Prostate gland (tissue), 2 donors: ENCODE measurements around the gene ODAD3. TPM values are rescaled to one million over a fixed set of nuclear protein-coding genes. Genes with fewer than 3 reads are reported as not detected.
"Not testable (repeated sequence)": the region's sequence is repeated elsewhere in the genome, so short reads cannot be mapped to it uniquely, and the experiment has no call there.

Experiments
- DNase-seq: peaks from one replicate; pipeline ENCODE4 v3.0.0-alpha.2; 2019; ENCODE audit warnings: low spot score
- H3K27ac ChIP-seq, 2 donors: fragments of 200-600 bp; sonication (generic); 2 replicates each; pipeline ENCODE4 v1.5.1; 2017 to 2019
- H3K27me3 ChIP-seq: fragments of 200-600 bp; sonication (generic); replicated peaks from 2 replicates; pipeline ENCODE4 v1.5.1; 2019; ENCODE audit not compliant: insufficient read depth
- H3K36me3 ChIP-seq, 2 donors: fragments of 200-600 bp; sonication (generic); 1 replicate in 1 of 2; 2 replicates in 1 of 2; pipeline versions ENCODE4 v1.5.1 to v1.8.1; 2017 to 2019
- H3K4me1 ChIP-seq: fragments of 200-600 bp; sonication (generic); replicated peaks from 2 replicates; pipeline ENCODE4 v1.5.1; 2019
- H3K4me3 ChIP-seq, 2 donors: fragments of 200-600 bp; sonication (generic); 2 replicates each; pipeline ENCODE4 v1.5.1; 2017 to 2019
- H3K9me3 ChIP-seq: fragments of 200-600 bp; sonication (generic); 2 replicates; pipeline ENCODE4 v1.5.1; 2017
- POLR2A ChIP-seq: fragments of 450-650 bp; IDR thresholded peaks from one replicate; pipeline ENCODE4 v1.6.1; 2016; ENCODE audit warnings: antibody characterized with exemption, mild to moderate bottlenecking
- POLR2AphosphoS5 ChIP-seq: sonication (generic); formaldehyde crosslinking; IDR thresholded peaks from one replicate; pipeline ENCODE4 v1.6.1; 2017; ENCODE audit warnings: antibody characterized with exemption
- WGBS: methylation state at CpG from one replicate; pipeline ENCODE4 v1.1.5; 2018; 5-methylcytosine and 5-hydroxymethylcytosine counted together
- intact Hi-C: fragments of 100-400 bp; cut with DNase I; formaldehyde crosslinking; loops from one replicate; pipeline ENCODE4 v1.14.2; 2022
- total RNA-seq, 2 donors: library from RNA; depleted of rRNA; stranded (reverse); fragments of >200 nt; gene quantifications; one replicate each; pipeline ENCODE4 v1.1.0, GENCODE V29; 2016
- TF ChIP-seq, protein P1 (sequence below), 4 experiments: fragments of 200-600 bp in 2 of 4; fragments of 450-650 bp in 2 of 4; sonication (generic) in 2 of 4; IDR thresholded peaks; 1 replicate in 3 of 4; 2 replicates in 1 of 4; pipeline ENCODE4 v1.5.1; 2016 to 2019; ENCODE audit warnings: antibody characterized with exemption in 4 of 4, mild to moderate bottlenecking in 2 of 4, moderate library complexity in 2 of 4

The ODAD3 gene
- total RNA-seq, 2 donors from 2014 or later: 1.3 to 2.7 TPM

- intact Hi-C loops: no loop called here
- no peaks in the 10 kb centered on the region for H3K9me3 ChIP-seq
- no peaks in the 10 kb centered on the region for H3K36me3 ChIP-seq
- H3K4me1 ChIP-seq: no peaks in the 10 kb centered on the region
- H3K27me3 ChIP-seq: peaks cover 13% of the 10 kb centered on the region
- DNase-seq: no peak
- WGBS: 66% methylated on average over 8 of the region's 8 CpGs
- no peak overlapping the region for H3K27ac ChIP-seq
- TF ChIP-seq POLR2AphosphoS5: no peak
- TF ChIP-seq, protein P1, sequence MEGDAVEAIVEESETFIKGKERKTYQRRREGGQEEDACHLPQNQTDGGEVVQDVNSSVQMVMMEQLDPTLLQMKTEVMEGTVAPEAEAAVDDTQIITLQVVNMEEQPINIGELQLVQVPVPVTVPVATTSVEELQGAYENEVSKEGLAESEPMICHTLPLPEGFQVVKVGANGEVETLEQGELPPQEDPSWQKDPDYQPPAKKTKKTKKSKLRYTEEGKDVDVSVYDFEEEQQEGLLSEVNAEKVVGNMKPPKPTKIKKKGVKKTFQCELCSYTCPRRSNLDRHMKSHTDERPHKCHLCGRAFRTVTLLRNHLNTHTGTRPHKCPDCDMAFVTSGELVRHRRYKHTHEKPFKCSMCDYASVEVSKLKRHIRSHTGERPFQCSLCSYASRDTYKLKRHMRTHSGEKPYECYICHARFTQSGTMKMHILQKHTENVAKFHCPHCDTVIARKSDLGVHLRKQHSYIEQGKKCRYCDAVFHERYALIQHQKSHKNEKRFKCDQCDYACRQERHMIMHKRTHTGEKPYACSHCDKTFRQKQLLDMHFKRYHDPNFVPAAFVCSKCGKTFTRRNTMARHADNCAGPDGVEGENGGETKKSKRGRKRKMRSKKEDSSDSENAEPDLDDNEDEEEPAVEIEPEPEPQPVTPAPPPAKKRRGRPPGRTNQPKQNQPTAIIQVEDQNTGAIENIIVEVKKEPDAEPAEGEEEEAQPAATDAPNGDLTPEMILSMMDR (IDR thresholded peaks at IDR 0.05): no peak
- no peak for TF ChIP-seq POLR2A
- no peak overlapping the region for H3K4me3 ChIP-seq
Measured at GRCh38 chr19:11475861-11476260, 40.9 kb upstream of the ODAD3 start.

DNA sequence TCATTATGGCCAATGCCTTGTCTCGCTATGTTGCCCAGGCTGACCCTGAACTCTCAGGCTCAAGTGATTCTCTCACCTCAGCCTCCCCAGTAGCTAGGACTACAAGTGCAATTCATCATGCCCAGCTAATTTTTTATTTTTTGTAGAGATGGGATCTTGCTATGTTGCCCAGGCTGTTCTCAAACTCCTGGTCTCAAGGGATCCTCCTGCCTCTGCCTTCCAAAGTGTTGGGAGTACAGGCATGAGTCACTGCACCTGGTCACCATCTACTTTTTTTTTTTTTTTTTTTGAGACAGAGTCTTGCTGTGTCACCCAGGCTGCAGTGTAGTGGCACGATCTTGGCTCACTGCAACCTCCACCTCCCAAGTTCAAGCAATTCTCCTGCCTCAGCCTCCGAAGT, 40.4 kb upstream of the ODAD3 start:
- H3K27me3 ChIP-seq, H3K36me3 ChIP-seq, H3K4me3 ChIP-seq, H3K4me1 ChIP-seq, DNase-seq, H3K9me3 ChIP-seq, H3K27ac ChIP-seq, intact Hi-C loops: not testable (repeated sequence)
- 88% methylated on average over 3 of the region's 3 CpGs for WGBS

DNA sequence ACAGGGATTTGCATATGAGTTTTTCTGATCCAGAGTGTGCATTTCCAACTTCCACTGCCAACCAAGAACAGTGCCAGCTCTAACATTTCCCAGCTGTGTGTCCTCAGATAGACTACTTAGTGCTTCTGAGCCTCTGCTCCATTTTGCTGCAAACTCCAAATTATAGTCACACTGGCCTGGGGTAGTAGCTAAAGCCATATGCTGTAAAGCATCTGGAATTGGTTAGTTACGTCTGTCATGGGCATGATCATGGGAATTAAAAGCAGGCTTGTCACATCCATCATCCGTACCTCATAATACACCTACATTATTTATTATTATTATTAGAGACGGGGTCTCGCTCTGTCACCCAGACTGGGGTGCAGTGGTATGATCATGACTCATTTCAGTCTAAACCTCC, 38.8 kb upstream of the ODAD3 start:
- intact Hi-C loops: no loop called here
- H3K4me3 ChIP-seq: no peak overlapping the region
- no peak overlapping the region for H3K27ac ChIP-seq
- no peak for DNase-seq
- no peaks in the 10 kb centered on the region for H3K36me3 ChIP-seq
- H3K4me1 ChIP-seq: no peaks in the 10 kb centered on the region
- no peaks in the 10 kb centered on the region for H3K27me3 ChIP-seq
- no peaks in the 10 kb centered on the region for H3K9me3 ChIP-seq
- WGBS: 68% methylated on average over 4 of the region's 4 CpGs
- TF ChIP-seq, protein P1 (IDR thresholded peaks at IDR 0.05): no peak
- TF ChIP-seq POLR2AphosphoS5 (no peak), POLR2A (no peak)

DNA sequence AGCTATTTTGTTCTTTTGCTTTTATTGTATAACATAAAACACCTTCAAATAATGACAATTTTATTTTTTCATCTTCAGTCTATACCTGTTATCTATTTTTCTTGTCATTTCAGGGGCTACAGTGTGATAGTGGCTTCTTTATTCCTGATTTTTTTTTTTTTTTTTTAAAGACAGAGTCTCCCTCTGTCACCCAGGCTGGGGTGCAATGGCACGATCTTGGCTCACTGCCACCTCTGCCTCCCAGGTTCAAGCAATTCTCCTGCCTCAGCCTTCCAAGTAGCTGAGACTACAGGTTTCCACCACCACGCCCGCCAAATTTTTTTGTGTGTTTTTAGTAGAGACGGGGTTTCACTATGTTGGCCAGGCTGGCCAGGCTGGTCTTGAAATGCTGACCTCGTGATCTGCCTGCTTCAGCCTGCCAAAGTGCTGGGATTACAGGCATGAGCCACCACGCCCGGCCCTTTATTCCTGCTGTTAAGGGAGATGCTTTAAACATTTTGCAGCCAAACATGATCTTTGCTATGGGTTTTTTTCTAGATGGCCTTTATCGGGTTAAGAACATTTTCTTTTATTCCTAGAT, 33.4 kb upstream of the ODAD3 start:
- H3K9me3 ChIP-seq, H3K36me3 ChIP-seq, DNase-seq, intact Hi-C loops, H3K27ac ChIP-seq, H3K4me1 ChIP-seq, H3K27me3 ChIP-seq, H3K4me3 ChIP-seq: not testable (repeated sequence)
- WGBS: 46% methylated on average over 8 of the region's 8 CpGs

- intact Hi-C loops: no loop called here
- TF ChIP-seq POLR2A (no peak), POLR2AphosphoS5 (no peak)
- TF ChIP-seq, protein P1 (IDR thresholded peaks at IDR 0.05): no peak
- Histone ChIP-seq H3K4me3 (no peak overlapping the region), H3K36me3 (no peaks in the 10 kb centered on the region), H3K9me3 (no peaks in the 10 kb centered on the region), H3K27ac (no peak overlapping the region), H3K4me1 (no peaks in the 10 kb centered on the region), H3K27me3 (no peaks in the 10 kb centered on the region)
- WGBS: 38% methylated on average over 6 of the region's 8 CpGs
- no peak for DNase-seq
Measured at GRCh38 chr19:11465600-11465999, 30.7 kb upstream of the ODAD3 start.
